ENCODE results near the gene CYB5A.
"Not testable (repeated sequence)": the region's sequence is repeated elsewhere in the genome, so short reads cannot be mapped to it uniquely, and the experiment has no call there.

Gene CYB5A

DNA sequence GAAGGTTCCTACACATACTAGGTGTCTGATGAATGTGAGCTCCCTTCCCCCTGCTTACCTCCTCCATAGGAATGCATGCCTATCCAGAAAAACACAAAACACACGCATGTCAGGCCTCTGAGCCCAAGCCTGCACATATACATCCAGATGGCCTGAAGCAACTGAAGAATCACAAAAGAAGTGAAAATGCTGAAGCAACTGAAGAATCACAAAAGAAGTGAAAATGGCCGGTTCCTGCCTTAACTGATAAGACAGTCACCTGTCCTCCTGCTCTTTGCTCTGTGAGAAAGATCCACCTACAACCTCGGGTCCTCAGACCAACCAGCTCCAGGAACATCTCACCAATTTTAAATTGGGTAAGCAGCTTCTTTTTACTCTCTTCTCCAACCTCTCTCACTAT is 1.2 kb upstream of the CYB5A start:
- not testable (repeated sequence) for DNase-seq

DNA sequence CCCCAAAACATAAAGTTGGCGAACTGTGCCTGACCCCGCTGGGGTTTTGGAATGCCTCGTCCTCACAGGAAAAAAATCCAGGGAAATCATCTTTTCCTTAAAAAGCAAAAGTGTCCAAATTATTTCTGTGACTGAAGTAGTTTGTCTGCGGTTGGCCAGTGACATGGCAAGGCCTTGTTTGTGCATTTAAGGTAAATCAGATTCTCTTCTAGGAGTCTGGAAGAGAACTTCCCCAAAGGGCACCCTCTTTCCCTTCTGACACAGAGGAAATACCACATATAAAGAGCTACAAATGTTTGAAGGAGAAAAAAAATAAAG is 737 bp upstream of the CYB5A start:
- no peak for DNase-seq

- DNase-seq, result no peak
These were observed 342 bp downstream of the CYB5A start for GRCh38 chr18:74291472-74291770.

DNA sequence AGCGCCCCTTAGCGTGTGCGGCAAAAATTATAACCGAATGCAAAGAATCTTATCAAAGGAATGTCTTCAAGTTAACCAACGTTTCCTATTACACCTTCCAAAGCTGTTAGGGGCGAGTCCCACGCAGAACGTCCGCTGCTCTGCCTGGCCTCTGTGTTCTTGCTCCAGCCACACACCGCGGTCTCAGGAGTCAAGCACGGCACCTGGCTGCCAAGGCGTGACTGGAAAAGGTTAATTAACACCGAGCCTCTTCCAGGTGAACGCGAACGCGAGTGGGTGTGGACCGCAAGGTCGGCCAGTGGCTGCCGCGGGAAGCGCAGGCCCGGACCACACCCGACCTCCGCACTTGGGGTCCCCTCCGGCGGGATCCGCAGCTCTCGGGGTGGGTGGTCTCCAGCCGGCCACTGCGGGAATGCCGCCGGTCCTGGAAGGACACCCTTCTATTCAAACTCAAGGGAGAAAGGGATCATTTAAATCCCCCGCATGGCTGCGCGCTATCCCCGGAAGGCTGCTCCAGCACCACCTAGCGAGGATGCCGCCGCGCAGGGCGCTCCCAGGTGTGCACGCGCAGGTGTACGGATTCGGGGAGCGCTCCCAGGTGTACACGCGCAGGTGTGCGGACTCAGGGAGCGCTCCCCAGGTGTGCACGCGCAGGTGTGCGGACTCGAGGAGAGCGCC is 830 bp downstream of the CYB5A start:
- no peak for DNase-seq

GRCh38 chr18:74290021-74290420 is 1.7 kb downstream of the CYB5A start:
- DNase-seq, result no peak

DNA sequence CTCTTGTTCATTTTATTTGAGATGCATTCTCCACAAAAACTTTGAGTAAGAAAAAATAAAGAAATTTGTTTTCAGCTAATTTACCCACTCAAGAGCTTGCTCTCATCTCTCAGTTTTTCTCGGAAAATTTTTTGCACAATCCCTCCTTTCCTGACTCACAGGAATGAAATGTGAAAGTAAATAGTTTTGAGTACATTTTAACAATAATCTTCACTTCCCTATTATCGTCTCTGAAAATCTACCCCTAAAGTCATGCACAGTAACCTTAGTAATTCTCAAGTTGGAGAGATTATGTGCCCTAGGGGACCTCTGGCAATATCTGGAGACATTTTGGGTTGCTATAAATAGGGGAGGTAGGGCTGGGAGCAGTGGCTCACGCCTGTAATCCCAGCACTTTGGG is 2.6 kb downstream of the CYB5A start:
- DNase-seq, result no peak

- DNase-seq, result no peak
These were observed 3.0 kb downstream of the CYB5A start for GRCh38 chr18:74288730-74289129.

GRCh38 chr18:74288041-74288440 is 3.7 kb downstream of the CYB5A start:
- DNase-seq, result no peak

DNA sequence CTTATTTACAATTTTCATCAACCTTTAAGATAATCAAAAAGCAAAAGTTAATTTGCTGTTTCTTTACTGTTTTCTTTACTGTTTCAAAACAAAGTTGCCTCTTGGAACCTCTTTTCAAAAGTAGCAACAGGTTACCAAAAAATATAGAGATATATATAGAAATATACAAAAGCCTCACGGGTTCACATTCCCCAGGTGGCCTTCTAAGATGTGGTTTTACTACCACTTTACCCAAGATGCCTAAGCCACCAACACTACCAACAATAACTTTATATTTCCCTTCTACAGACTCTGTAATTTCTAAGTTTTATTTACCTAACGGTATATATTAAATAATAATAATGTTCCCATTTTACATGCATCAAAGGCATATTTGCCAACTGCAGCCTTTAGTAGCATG is 4.9 kb downstream of the CYB5A start:
- no peak for DNase-seq

GRCh38 chr18:74286106-74286855 is 5.5 kb downstream of the CYB5A start:
- DNase-seq, result no peak

DNA sequence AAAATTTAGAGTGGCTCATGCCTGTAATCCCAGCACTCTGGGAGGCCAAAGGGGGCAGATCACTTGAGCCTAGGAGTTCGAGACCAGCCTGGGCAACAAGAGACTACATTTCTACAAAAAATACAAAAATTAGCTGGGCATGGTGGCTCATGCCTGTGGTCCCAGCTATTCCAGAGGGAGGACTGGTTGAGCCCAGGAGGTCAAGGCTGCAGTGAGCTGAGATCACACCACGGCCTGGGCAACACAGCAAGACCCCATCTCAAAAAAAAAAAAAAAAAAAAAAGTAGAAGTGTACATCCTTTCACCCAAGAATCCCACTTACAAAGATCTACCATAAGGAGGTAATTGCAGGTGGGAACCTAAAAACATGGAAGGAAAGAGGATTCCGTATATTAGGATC is 6.2 kb downstream of the CYB5A start:
- DNase-seq, result not testable (repeated sequence)

GRCh38 chr18:74284980-74285355 is 6.8 kb downstream of the CYB5A start:
- no peak for DNase-seq

GRCh38 chr18:74284191-74284979 is 7.4 kb downstream of the CYB5A start:
- DNase-seq, result no peak

DNA sequence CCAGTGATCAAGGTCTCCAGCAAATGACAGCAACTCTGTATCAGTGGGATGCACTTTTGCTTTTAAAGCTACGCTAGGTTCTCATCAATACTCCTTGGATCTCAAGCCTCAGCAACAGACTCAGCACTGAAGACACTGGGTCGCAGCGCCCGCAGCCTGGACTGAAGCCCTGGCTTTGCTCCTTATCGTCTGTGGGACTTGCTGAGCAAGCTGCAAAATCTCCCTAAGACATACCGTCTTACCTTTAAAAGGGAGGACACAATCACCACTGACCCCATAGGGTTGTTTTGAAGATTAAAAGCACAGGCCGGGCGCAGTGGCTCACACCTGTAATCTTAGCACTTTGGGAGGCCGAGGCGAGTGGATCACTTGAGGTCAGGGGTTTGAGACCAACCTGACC is 8.1 kb downstream of the CYB5A start:
- no peak for DNase-seq

GRCh38 chr18:74282755-74283554 is 8.8 kb downstream of the CYB5A start:
- no peak for DNase-seq

DNA sequence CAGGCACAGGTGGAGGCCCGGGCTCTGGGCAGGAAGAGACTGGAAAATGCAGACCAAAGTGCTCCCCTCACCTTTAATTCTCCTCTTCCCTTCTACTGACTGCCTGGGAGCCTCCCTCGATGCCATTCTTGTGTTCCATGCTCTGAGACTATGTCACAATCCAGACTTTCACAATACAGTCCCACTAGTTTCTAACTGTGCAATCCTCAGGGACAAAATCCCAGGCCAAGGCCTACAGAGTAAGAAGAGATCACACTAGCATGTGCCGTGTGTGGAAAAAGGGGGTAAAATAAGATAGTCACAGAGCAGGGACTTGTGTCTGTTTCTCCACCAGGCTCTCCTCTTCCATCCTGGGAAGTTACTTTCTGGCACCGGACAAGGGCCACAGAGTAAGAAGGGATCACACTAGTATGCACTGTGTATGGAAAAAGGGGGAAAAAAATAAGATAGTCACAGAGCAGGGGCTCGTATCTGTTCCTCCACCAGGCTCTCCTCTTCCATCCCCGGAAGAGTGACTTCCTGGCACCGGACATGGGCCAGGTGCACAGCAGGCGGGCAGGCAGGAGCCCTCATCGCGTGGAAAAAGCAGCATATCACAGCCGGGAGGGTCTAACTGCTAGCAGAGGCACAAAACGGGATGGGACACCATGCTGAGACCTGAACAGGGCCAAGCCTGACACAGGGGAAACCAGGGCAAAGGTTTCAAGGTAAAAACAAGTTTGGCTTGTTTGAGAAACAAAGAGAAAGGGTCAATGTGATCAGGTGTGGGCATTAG is 9.6 kb downstream of the CYB5A start:
- no peak for DNase-seq

- no peak for DNase-seq
These were observed 10.5 kb downstream of the CYB5A start for GRCh38 chr18:74281011-74281979.

- DNase-seq, result no peak
These were observed 12.8 kb downstream of the CYB5A start for GRCh38 chr18:74278983-74279382.

DNA sequence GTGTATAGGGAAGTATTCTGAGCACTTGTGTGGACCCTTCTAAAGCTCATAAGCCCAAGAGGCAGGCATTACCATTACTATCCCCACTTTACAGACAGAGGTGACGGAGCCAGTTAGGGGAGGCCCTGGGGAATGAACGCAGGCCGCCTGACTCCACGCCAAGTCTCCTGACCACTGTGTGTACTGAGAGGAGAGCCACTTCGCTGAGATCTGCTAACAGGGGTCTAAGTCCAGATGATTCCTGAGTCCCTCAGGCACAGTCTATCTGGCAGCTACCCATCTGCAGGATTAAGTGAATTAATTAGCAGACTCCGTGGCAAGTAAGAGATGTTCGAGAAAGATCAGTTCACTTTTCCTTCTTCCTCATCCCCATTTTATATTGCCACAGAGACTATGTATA is 13.7 kb downstream of the CYB5A start:
- DNase-seq, result no peak

- DNase-seq, result no peak
These were observed 14.5 kb downstream of the CYB5A start for GRCh38 chr18:74277296-74277695.

DNA sequence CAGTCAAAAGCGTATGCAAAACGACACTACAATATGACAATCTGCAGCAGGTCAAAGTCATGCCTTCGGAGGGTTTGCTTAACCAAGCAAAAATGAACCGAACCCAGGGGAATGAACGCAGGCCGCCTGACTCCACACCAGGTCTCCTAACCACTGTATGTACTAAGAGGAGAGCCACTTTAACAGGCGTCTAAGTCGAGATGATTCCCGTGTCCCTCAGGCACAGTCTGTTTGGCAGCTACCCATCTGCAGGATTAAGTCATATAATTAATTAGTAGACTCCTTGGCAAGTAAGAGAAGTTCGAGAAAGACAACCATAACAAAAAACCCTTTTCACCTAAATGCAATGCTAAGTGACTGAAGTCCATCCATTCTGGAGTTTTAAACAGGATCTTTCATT is 15.2 kb downstream of the CYB5A start:
- DNase-seq, result no peak

Measured in NCI-H446 treated with DMSO at 0.1 percent for 48 hours (cell line).